Activated B cell treated with CpG ODN at 0.5 μM for 24 hours (primary cell): ENCODE data around the gene STOM. TPM values are rescaled to one million over a fixed set of nuclear protein-coding genes. Genes with fewer than 3 reads are reported as not detected.

ENCODE experiments used
- ATAC-seq: fragments of 200-7000 bp; cut with Tn5 transposase; one replicate; pipeline ENCODE4 v1.10.0; 2021; ENCODE audit warnings: low read depth, mild to moderate bottlenecking, moderate library complexity
- CTCF ChIA-PET: fragments of 350-600 bp; sonication (Branson Sonifier 250); formaldehyde crosslinking; loops from one replicate; lab custom pipeline; 2021; ENCODE audit warnings: antibody characterized with exemption; lab: Charles Lee
- POLR2A ChIA-PET: fragments of 350-600 bp; sonication (Branson Sonifier 250); formaldehyde crosslinking; loops from one replicate; lab custom pipeline; 2021; ENCODE audit warnings: antibody characterized with exemption; lab: Charles Lee
- DNase-seq: peaks from one replicate; pipeline ENCODE4 v3.0.0; 2022
- H3K27ac Mint-ChIP-seq: one replicate; pipeline ENCODE4 v1.8.0; 2020; ENCODE audit warnings: mixed read lengths
- H3K27me3 Mint-ChIP-seq: one replicate; pipeline ENCODE4 v1.8.0; 2021; ENCODE audit warnings: mixed read lengths
- H3K36me3 Mint-ChIP-seq: one replicate; pipeline ENCODE4 v1.8.0; 2021; ENCODE audit warnings: low read depth, mixed read lengths
- H3K4me1 Mint-ChIP-seq: one replicate; pipeline ENCODE4 v1.8.0; 2021; ENCODE audit warnings: mixed read lengths
- H3K4me3 Mint-ChIP-seq: one replicate; pipeline ENCODE4 v1.8.0; 2020; ENCODE audit warnings: mild to moderate bottlenecking, mixed read lengths
- H3K9me3 Mint-ChIP-seq: one replicate; pipeline ENCODE4 v1.8.0; 2020; ENCODE audit warnings: mixed read lengths
- CTCF ChIP-seq: fragments of 200-600 bp; IDR thresholded peaks from one replicate; pipeline ENCODE4 v1.8.0; 2022; ENCODE audit warnings: antibody characterized with exemption, mild to moderate bottlenecking
- intact Hi-C: fragments of 100-400 bp; cut with micrococcal nuclease; formaldehyde crosslinking; loops from one replicate; pipeline ENCODE4 v1.15.1; 2024
- total RNA-seq: library from RNA; stranded (reverse); gene quantifications from 2 replicates; pipeline ENCODE4 v1.2.3, GENCODE V29; 2022

Gene STOM
- total RNA-seq, 1 donor from 2014 or later = 9.8 TPM

- TF ChIP-seq CTCF = no peak
- ChIA-PET CTCF (interaction anchor here (1.2 kb wide), 1 partner anchor 43 kb away, joined by 5 read pairs; no protein-coding TSS in a partner anchor), POLR2A (no interaction called here)
- Mint-ChIP-seq H3K9me3 (no peaks in the 10 kb centered on the region), H3K4me3 (no peak overlapping the region), H3K4me1 (peaks cover 17% of the 10 kb centered on the region), H3K27ac (no peak overlapping the region), H3K27me3 (no peaks in the 10 kb centered on the region), H3K36me3 (no peaks in the 10 kb centered on the region)
- DNase-seq (no peak), ATAC-seq (no peak)
- intact Hi-C loops = no loop called here
Observed at GRCh38 chr9:121363622-121363961, 6.5 kb downstream of the STOM start.

GRCh38 chr9:121362813-121363621, 7.0 kb downstream of the STOM start:
- Mint-ChIP-seq H3K9me3 (no peaks in the 10 kb centered on the region), H3K4me3 (no peak overlapping the region), H3K36me3 (no peaks in the 10 kb centered on the region), H3K27me3 (no peaks in the 10 kb centered on the region), H3K27ac (no peak overlapping the region), H3K4me1 (peaks cover 19% of the 10 kb centered on the region)
- no peak for DNase-seq
- ChIA-PET POLR2A (no interaction called here), CTCF (no interaction called here)
- no peak for TF ChIP-seq CTCF
- no peak for ATAC-seq
- intact Hi-C loops = no loop called here

GRCh38 chr9:121360601-121361374, 9.3 kb downstream of the STOM start:
- ChIA-PET POLR2A (interaction anchor here (0.7 kb wide), 1 partner anchor 180 kb away, joined by 8 read pairs; no protein-coding TSS in a partner anchor), CTCF (no interaction called here)
- peaks cover 17% of the 10 kb centered on the region for H3K4me1 Mint-ChIP-seq
- no peaks in the 10 kb centered on the region for H3K9me3 Mint-ChIP-seq
- DNase-seq (no peak), ATAC-seq (no peak)
- TF ChIP-seq CTCF = no peak
- intact Hi-C loops = no loop called here
- no peak overlapping the region for H3K4me3 Mint-ChIP-seq
- no peaks in the 10 kb centered on the region for H3K36me3 Mint-ChIP-seq
- H3K27ac Mint-ChIP-seq = no peak overlapping the region
- H3K27me3 Mint-ChIP-seq = no peaks in the 10 kb centered on the region

GRCh38 chr9:121359351-121360294, 10.4 kb downstream of the STOM start:
- TF ChIP-seq CTCF = no peak
- ChIA-PET POLR2A (no interaction called here), CTCF (no interaction called here)
- no peak for ATAC-seq
- H3K36me3 Mint-ChIP-seq = no peaks in the 10 kb centered on the region
- H3K27ac Mint-ChIP-seq = no peak overlapping the region
- H3K9me3 Mint-ChIP-seq = no peaks in the 10 kb centered on the region
- peaks cover 17% of the 10 kb centered on the region for H3K4me1 Mint-ChIP-seq
- no peaks in the 10 kb centered on the region for H3K27me3 Mint-ChIP-seq
- DNase-seq = no peak
- H3K4me3 Mint-ChIP-seq = no peak overlapping the region
- intact Hi-C loops = no loop called here
